Raji (cell line): ENCODE measurements around the gene RDM1.

ENCODE experiments used
- POLR2A ChIP-seq: IDR thresholded peaks from 2 replicates; pipeline ENCODE4 v1.6.1; 2011; ENCODE audit warnings: low read depth, low read length, control low read depth; ENCODE audit not compliant: insufficient read depth

RDM1 gene

GRCh38 chr17:35891269-35891668, 39.3 kb downstream of the RDM1 start:
- no peak for TF ChIP-seq POLR2A

- no peak for TF ChIP-seq POLR2A
Measured at GRCh38 chr17:35890774-35891155, 39.8 kb downstream of the RDM1 start.

GRCh38 chr17:35889818-35890773, 40.5 kb downstream of the RDM1 start:
- TF ChIP-seq POLR2A = no peak

GRCh38 chr17:35889241-35889640, 41.3 kb downstream of the RDM1 start:
- TF ChIP-seq POLR2A = no peak

- TF ChIP-seq POLR2A = no peak
Measured at GRCh38 chr17:35879773-35880654, 50.6 kb downstream of the RDM1 start, which contains the start of gene CCL5. Gene CCL5, minus strand, starts transcription at chr17:35880360.

- TF ChIP-seq POLR2A = no peak
Measured at GRCh38 chr17:35878361-35878760, 52.2 kb downstream of the RDM1 start.

GRCh38 chr17:35877345-35878029, 53.1 kb downstream of the RDM1 start:
- TF ChIP-seq POLR2A = no peak

- no peak for TF ChIP-seq POLR2A
Measured at GRCh38 chr17:35876534-35876933, 54.0 kb downstream of the RDM1 start.

GRCh38 chr17:35875800-35876139, 54.8 kb downstream of the RDM1 start:
- no peak for TF ChIP-seq POLR2A

GRCh38 chr17:35875072-35875799, 55.3 kb downstream of the RDM1 start:
- TF ChIP-seq POLR2A = no peak

- TF ChIP-seq POLR2A = no peak
Measured at GRCh38 chr17:35872196-35872980, 58.2 kb downstream of the RDM1 start.

- no peak for TF ChIP-seq POLR2A
Measured at GRCh38 chr17:35870906-35871819, 59.4 kb downstream of the RDM1 start.

GRCh38 chr17:35868737-35869136, 61.8 kb downstream of the RDM1 start, which contains the start of gene HEATR9:
Gene HEATR9, minus strand, starts transcription at chr17:35868891. Its CDS starts 149 bp downstream, at chr17:35868742.
- no peak for TF ChIP-seq POLR2A
